ENCODE results near the gene RPS6KA3.

DNA sequence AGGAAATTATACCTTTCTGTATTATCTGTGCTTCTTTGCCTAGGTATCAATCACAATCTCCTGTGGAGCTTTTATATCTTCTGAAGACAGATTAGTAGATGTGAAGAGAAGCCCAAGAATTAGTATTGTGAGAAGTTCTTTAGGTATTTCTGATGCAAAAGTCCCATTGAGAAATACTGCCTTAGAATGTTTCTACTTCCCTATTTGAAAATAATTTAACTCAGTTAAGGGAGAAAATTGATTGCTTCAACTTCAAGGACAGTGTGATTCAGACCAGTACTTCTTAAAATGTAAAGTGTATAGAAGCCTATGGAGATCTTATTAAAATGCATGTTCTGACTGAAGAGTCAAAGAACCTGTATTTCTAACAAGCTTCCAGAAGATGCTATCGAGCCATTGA is 134.0 kb downstream of the RPS6KA3 start:
- TF ChIP-seq, protein P1, sequence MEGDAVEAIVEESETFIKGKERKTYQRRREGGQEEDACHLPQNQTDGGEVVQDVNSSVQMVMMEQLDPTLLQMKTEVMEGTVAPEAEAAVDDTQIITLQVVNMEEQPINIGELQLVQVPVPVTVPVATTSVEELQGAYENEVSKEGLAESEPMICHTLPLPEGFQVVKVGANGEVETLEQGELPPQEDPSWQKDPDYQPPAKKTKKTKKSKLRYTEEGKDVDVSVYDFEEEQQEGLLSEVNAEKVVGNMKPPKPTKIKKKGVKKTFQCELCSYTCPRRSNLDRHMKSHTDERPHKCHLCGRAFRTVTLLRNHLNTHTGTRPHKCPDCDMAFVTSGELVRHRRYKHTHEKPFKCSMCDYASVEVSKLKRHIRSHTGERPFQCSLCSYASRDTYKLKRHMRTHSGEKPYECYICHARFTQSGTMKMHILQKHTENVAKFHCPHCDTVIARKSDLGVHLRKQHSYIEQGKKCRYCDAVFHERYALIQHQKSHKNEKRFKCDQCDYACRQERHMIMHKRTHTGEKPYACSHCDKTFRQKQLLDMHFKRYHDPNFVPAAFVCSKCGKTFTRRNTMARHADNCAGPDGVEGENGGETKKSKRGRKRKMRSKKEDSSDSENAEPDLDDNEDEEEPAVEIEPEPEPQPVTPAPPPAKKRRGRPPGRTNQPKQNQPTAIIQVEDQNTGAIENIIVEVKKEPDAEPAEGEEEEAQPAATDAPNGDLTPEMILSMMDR (IDR thresholded peaks at IDR 0.05): no peak
- TF ChIP-seq EP300 (IDR thresholded peaks at IDR 0.05) (no peak), POLR2AphosphoS5 (IDR thresholded peaks at IDR 0.05) (no peak)
